ENCODE measurements around the gene NOB1.
"Not testable (repeated sequence)": the region's sequence is repeated elsewhere in the genome, so short reads cannot be mapped to it uniquely, and the experiment has no call there.

Gene NOB1

DNA sequence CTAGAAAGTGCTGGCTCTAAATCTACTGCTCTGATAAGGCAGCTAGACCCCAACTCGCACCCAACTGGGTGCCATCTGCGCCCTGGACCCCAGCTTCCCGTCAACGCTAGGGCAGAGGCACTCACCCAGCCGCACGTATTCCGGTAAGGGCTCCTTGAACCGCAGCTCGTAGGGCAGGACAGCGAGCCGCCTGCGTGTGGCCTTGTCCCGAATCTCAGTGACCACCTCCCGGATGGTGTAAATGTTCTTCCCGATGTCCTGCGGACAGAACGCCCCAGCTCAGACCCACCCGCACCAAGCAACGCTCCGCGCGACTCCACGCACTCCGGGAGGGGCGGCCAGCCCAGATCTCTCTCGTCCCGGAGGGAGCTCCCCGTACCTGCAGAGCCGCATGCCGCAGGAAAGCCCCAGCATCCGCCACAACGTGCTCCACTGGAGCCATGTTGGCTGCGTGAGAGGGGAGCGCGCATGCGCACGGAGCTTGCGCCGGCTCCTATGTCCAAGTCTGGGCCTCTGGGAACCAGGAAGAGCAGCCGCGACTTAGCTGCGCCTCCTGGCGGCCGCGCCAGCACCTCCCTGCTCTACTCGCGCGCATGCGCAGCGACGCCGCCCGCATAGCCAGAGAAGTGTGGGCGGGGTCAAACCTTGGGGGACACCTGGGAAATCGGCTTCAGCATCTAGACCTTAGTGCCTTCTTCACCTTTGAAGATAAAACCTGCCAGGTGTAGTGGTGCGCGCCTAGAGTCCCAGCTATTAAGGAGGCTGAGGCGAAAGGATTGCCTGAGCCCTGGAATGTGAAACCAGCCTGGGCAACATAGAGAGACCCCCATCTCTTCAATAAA lies at the start of gene NOB1:
TSS of gene NOB1 (minus strand) at position 458 of the 842 bp plus-strand sequence. CDS start at position 442, 16 bp downstream.
- DNase-seq (ENCODE audit: insufficient read length, low spot score), result peak; percentile 99
- FAIRE-seq, result peak; percentile 99

DNA sequence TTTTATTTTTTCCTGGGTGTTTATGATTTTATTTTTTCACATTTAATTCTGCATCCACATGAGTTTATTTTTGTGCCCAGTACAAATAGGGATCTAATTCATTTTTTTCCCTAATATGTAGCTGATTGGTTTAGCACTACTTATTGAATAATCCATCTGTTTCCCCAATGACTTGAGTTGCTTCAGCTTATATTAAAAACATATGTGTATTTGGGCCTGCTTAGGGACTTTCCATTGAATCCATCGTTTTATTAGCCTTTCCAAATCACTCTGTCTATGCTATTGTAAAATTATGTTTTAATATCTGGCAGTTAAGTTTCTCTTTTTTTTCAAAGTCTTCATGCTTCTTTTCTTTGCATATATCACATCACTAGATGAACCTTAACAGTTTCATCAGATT lies 49.6 kb upstream of the NOB1 start:
- DNase-seq (ENCODE audit: insufficient read length, low spot score) (no peak), FAIRE-seq (no peak)

DNA sequence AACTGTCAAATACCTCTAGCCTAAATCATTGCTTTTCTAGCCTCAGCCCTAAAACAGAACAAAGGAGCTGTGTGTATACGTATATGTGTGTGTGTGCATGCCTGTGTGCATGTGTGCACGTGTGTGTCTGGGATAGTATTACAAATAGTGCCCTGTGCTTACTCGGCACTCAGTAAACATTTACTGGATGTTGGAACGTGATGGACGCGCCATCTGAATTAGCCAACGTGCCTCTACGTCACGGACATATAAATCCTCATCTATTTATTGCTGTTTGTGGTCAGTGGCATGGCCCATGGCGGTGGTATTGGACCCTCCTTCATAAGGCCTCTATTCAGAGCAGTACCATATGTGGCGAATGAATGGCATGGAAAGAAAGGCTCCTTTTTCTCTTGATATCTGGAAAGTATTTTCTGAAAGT lies 44.9 kb upstream of the NOB1 start:
- DNase-seq (ENCODE audit: insufficient read length, low spot score), result no peak
- FAIRE-seq, result peak; percentile 72

DNA sequence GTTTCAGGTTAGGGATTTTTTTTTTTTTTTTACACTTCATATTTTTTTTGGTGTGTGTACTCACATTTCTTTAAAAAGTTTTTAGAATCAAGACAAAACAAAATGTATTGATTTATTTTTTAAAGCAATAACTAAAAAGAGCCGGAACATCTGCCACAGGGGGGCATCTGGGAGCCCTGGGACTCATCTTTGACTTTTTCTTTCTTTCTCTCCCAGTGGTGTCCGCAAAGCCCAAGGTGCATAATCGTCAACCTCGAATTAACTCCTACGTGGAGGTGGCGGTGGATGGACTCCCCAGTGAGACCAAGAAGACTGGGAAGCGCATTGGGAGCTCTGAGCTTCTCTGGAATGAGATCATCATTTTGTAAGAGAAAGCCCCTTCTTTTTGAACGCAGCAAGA lies 43.7 kb upstream of the NOB1 start:
- no peak for FAIRE-seq

DNA sequence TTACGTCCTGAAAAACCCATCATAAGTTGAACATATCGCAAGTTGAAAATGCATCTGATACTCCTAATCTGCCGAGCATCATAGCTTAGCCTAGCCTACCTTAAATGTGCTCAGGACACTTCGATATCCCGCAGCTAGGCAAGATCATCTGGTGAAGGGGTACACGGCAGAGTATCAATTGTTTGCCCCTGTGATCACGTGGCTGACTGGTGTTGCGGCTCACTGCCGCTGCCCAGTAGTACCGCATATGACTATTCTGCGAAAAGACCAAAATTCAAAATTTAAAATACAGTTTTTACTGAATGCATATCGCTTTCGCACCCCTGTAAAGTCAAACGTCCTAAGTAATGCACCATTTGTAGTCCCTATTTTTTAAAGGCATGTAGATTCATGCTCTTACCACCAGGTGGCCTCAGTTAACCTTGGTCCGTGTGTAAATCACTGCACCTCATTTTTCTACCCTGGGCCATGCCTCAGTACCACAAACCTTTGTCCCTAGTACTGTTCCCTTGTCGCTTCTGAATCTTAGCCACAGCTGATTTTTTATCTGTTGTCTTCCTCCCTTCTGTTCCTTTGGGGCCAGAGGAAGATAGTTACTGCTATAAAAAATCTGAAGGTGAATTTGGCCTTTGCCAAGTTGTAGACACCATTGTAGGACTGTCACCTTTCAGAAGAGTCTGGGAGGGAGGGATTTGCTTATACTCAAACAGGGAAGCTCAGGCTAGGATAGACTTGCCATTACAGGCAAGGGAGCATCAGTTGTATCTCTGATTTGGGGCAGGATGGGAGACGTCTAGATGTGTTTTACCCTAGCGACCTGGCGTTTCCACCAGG lies 41.8 kb upstream of the NOB1 start:
- peak; percentile 84 for DNase-seq (ENCODE audit: insufficient read length, low spot score)
- FAIRE-seq, result peak; percentile 89

More for the DNA sequence above, 43.7 kb upstream of the NOB1 start:
- DNase-seq (ENCODE audit: insufficient read length, low spot score), result no peak

DNA sequence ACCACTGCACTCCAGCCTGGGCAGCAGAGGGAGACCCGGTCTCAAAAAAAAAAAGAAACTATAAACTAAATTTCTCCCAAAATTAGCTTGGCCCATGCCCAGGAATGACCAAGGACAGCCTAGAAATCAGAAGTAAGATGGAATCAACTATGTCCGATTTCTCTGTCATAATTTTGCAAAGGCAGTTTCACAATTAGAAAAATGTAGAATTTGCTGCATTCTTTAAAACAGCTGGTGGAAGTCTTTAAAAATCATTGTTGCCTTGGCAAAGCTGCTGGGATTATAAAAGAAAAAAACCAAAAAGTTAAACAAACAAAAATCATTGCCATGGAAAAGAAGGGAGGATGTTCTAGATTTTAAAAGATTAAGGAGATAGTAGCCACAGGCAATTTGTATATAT lies 39.8 kb upstream of the NOB1 start:
- DNase-seq (ENCODE audit: insufficient read length, low spot score) (no peak), FAIRE-seq (no peak)

DNA sequence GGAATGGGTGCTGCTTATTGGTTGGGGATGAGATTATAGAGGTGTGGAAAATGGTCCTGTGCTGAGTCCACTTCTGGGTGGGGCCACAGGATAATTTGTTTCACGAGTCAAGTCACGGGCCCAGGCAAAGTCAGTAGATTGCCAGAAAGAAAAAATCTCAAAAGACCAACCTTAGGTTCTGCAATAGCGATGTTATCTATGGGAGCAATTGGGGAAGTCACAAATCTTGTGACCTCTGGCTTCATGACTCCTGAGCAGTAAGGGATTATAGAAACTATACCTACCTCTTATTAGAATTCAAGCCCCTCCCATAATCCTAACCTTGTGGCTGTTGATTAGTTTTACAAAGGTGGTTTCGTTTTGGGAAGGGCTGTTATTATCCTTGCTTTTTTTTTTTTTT lies 38.8 kb upstream of the NOB1 start:
- FAIRE-seq, result no peak

DNA sequence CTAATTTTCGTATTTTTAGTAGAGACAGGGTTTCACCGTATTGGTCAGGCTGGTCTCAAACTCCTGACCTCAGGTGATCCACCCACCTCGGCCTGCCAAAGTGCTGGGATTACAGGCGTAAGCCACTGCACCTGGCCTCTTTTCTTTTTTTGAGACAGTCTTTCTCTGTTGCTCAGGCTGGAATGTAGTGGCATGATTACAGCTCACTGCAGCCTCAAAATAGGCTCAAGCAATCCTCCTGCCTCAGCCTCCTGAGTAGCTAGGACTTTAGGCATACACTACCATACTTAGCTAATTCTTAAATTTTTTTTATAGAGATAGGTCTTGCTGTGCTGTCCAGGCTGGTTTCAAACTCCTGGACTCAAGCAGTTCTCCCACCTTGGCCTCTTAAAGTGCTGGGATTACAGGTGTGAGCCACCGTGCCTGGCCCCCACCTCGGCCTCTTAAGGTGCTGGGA lies 36.7 kb upstream of the NOB1 start:
- not testable (repeated sequence) for FAIRE-seq; DNase-seq (ENCODE audit: insufficient read length, low spot score)

More for the DNA sequence above, 38.8 kb upstream of the NOB1 start:
- DNase-seq (ENCODE audit: insufficient read length, low spot score), result no peak

DNA sequence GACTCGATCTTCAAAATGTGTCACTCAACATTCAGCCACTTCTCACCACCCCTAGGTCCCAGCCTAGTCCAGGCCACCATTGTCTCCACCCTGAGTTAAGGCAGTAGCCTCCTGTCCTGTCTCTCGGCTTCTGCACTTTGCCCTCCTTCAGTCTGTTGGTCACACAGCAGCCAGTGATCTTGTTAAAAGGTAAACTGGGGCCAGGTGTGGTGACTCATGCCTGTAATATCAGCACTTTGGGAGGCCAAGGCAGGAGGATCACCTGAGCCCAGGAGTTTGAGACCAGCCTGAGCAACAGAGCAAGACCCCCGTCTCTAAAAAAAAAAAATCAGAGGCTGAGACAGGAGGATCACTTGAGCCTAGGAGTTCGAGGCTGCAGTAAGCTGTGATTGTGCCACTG lies 33.2 kb upstream of the NOB1 start:
- FAIRE-seq, result no peak
- DNase-seq (ENCODE audit: insufficient read length, low spot score), result no peak

DNA sequence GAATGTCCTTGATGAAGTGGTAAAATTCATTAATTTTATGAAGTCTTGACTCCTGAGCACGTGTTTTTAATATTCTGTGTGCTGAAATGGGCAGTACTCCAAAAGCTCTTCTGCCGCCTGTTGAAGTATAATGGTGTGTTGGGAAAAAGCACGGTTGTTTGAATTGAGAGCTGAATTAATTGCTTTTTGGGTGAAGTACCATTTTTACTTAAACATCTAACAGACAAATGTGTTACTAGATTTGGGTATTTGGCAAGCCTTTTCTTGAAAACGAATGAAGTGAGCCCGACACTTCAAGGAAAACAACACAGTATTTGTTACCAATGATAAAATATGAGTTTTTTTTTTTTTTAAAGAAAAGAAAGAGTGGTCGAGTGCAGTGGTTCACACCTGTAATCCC lies 29.9 kb upstream of the NOB1 start:
- FAIRE-seq (no peak), DNase-seq (ENCODE audit: insufficient read length, low spot score) (no peak)

DNA sequence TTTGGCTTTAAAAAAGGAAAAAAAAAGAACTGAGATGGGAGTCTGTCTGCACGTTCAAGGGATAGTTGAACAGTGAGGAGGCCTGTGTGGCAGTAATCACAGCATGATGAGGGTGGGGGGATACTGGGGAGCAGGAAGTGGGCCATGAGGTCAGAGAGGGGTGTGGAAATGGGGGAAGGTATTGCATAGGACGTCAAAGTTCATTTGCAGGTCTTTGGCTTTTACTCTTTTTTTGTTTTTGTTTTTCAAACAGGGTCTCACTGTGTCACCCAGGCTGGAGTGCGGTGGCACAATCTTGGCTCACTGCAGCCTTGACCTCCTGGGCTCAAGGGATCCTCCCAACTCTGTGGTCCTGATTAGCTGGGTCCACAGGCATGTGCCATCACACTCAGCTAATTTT lies 26.4 kb upstream of the NOB1 start:
- DNase-seq (ENCODE audit: insufficient read length, low spot score) (no peak), FAIRE-seq (peak; percentile 33)

DNA sequence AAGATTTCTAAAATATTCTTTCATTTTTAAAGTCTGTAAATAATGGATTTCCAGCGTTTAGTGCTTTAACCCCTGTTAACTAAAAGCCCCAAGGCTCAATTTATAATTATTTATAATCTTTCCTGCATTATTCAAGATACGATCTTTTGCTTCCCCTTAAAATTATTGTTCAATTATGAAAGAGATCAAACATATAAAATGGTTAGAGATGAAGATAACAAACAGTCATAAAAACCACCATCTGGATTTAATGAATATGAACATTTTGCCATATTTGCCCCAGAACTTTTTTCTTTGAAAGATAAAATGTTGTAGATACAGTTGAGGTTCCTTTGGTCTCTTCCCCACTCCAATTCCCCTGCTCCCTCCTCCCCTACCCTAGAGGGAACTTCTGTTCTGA lies 25.0 kb upstream of the NOB1 start:
- FAIRE-seq, result no peak
- no peak for DNase-seq (ENCODE audit: insufficient read length, low spot score)

DNA sequence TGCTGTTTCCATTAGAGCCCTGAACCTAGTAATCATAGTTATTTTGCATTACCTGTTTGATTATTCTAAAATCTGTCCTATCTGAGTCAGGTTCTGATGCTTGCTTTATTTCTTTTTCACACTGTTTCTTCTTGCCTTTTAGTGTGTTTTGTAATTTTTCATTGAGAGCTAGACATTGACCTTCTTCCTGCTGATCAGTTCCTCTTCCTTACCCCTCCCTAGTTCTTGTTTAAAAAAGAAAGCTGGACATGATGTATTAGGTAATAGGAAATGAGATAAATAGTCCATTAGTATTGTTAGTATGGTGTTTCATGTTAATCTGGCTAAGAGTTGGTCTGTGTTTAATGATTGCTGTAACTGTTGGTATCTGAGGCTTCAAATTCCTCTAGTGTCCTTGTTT lies 20.8 kb upstream of the NOB1 start:
- no peak for FAIRE-seq
- DNase-seq (ENCODE audit: insufficient read length, low spot score), result no peak

DNA sequence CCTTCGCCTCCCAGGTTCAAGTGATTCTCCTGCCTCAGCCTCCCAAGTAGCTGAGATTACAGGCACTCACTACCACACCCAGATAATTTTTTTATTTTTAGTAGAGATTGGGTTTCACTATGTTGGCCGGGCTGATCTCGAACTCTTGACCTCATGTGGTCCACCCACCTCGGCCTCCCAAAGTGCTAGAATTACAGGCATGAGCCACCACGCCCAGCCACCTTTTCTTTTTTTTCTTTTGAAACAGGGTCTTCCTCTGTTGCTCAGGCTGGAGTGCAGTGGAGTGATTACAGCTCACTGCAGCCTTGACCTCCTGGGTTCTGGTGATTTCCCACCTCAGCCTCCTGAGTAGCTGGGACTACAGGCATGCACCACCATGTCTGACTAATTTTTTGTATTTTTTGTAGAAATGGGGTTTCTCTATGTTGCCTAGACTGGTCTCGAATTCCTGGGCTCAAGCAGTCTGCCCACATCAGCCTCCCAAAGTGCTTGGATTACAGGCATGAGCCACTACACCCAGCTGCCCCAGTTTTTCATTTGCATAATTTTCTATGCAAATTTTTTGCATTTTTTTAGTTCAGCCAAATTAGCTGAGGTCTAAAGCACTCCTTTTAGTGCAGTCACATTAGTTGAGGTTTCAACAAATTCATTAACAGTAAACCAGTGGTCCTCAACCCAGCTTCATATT lies 18.7 kb upstream of the NOB1 start:
- FAIRE-seq (no peak), DNase-seq (ENCODE audit: insufficient read length, low spot score) (no peak)

DNA sequence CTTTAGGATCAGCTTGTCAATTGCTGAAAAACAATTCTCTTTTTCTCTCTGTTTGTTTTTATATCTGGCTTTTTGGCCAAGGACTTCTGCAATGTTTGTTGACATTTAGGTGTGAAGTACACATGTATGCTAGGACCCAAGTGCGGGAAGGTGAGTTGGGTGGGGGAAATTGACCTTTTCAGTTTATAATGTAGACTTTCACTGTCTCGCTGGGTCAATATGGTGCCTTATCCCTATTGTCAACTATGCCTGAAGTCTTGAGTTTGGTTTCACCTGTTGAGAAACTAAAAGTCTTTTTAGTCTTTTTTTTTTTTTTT lies 16.9 kb upstream of the NOB1 start:
- FAIRE-seq, result no peak
- DNase-seq (ENCODE audit: insufficient read length, low spot score), result no peak

DNA sequence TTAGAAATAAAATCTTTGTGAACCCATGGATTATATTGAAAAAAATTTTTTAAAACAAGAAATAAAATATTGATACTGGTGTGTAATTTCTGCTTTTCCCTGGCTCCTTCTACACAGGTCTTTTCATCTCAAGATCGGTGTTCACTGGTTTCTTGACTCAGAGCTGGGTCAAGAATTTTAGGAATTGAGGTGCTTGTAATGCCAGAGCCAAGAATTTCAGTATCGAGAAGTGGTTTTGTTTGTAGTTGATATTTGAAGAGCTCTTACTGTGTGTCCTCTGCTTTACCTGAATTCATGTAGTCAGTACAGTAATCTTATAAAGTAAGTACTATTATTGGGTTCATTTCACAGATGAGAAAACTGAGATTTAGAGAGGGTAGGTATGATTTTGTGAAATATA lies 14.7 kb upstream of the NOB1 start:
- no peak for FAIRE-seq
- no peak for DNase-seq (ENCODE audit: insufficient read length, low spot score)

DNA sequence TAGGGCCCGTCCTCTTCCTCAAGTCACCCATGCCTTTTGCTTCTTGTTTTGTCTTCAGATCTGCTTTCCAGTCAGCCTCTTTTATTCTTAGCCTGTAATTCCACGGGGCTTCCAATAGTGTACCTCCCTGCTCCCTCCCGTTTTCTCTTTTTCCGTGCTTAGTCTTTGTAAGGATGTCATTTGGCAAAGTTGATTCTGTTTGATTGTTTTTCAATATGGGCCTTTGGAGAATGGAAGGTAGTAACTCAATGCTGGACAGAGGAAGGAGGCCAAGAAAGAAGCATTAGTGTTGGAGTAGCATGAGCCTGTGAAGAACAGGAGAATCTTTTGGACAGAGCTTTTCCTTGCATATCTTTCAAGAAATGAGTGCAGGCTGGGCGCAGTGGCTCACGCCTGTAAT lies 13.9 kb upstream of the NOB1 start:
- FAIRE-seq, result no peak

DNA sequence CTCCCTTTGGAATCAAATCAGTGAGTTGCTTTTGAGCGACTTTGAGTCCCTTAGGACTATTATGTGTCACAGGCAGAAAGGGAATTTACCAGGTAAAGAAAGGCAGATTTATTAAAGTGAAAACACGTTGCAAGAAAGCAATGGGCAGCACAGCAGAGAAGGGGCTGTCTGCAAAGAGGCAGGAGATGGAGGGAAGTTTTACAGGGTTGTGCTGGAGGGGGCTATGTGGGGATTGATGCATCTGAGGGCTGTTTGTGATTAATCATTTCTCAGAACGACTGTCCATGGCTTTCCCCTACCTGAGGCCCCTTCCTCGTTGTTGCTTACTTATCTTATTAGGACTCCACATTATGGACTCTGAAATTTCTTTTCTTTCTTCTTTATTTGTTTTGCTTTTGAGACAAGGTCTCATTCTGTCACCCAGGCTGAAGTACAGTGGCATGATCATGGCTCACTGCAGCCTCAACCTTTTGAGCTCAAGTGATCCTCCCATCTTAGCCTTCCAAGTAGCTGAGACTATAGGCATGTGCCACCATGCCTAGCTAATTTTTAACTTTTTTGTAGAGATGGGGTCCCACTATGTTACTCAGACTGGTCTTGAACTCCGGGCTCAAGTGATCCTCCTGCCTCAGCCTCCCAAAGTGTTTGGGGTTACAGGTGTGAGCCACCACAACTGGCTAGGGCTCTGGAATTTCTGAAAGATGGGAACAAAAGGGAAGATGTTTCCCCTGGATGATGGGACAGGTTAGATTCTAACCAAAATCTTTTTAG lies 12.9 kb upstream of the NOB1 start:
- DNase-seq (ENCODE audit: insufficient read length, low spot score), result no peak

More for the DNA sequence above, 13.9 kb upstream of the NOB1 start:
- no peak for DNase-seq (ENCODE audit: insufficient read length, low spot score)

DNA sequence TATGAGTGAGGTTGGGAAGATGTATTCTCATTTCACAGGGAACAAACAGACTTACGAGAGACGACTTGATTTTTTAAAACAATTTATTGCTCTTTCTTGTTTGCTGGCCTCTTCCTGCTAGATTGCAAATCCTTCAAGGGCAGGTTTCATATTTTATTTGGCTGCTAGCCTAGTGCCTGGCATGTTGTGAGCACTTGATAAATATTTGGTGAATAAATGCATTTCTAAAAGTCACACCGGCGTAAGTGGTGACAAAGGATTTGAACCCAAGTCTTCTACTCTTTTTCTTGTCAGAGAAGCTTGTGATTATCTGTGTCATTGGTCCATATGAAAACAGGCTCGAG lies 8.8 kb upstream of the NOB1 start:
- FAIRE-seq (no peak), DNase-seq (ENCODE audit: insufficient read length, low spot score) (no peak)

More for the DNA sequence above, 12.9 kb upstream of the NOB1 start:
- FAIRE-seq, result no peak

DNA sequence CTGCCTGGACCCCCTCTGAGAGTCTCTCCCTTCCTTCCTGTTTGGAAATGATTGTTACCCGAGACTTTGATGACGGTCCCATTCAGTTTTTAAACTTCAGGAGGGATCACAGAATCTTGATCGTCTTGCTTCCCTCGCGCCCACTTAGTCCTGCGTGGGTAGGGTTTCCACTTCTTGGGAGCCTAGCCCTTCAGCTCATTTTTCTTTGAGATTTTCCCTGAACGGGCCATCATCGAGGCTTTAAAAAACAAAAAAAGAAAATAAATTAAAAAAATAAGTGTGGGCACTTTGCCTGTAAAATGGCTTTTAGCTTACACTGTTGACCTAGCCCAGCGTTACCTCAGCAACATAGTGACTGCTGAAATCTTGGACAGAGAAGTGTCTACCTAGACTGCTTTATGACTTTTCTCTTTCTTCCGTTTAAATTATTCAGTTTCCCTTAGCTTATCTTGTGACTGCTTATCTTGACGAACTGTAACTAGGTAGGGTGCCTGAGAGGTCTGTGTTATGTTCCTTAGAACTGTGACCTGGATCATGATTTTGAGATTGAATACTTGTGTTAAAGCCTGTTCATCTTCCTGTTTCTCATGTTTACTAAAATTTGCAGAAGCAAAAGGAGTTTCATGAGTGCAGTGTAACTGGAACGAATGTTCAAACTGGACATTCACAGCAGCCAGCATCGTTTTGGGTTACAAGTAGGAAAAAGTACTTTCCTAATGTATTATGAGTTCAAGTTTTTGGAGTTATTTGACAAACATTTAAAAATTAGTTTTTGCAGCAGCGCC lies 8.3 kb upstream of the NOB1 start:
- DNase-seq (ENCODE audit: insufficient read length, low spot score), result peak; percentile 39
- peak; percentile 55 for FAIRE-seq

All from HTR-8/SVneo (cell line).